ENCODE data around the gene FANCC. TPM values are rescaled to one million over a fixed set of nuclear protein-coding genes. Genes with fewer than 3 reads are reported as not detected.

The FANCC gene
- total and polyA plus RNA-seq, 2 of the 8 experiments (the other 6 are each of a cell fraction or from before 2014, with no cell fraction given): 7.8 to 15.2 TPM

DNA sequence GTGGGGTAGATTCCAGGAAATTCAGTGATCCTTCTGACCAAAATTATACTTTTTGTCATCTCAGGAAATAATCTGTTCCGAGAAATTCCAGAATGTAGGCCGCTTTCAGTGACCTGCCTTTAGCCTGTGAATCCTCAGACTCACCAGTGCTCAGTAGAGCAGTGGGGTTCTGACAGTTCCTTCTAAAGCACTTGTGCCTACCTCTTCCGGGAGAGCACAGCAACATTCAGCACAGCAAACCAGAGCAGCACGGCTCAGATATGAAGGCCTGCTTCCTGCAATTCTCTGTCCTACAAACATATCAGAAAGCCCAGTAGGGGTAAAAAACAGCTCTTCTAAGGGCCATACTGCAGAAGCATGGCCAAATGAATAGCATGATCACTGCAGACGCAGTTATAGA is 15.0 kb downstream of the FANCC start:
- no peak overlapping the region for H2AK5ac ChIP-seq (ENCODE audit: low read depth, low read length)
- no peak overlapping the region for H3K4me2 ChIP-seq (ENCODE audit: insufficient read depth in 1 of 2, low read depth in 2 of 2, low read length in 2 of 2)
- H3K23ac ChIP-seq (ENCODE audit: insufficient read length): no peak overlapping the region
- H3K9me3 ChIP-seq (ENCODE audit: insufficient read depth in 2 of 2, low read depth in 1 of 2, low read length in 1 of 2): no peaks in the 10 kb centered on the region
- H2BK5ac ChIP-seq (ENCODE audit: low read depth, low read length): no peak overlapping the region
- no peak overlapping the region for H2AFZ ChIP-seq (ENCODE audit: low read length)
- no peaks in the 10 kb centered on the region for H4K20me1 ChIP-seq (replicated peaks in 1 of 2; ENCODE audit: control insufficient read depth in 1 of 2, insufficient read depth in 2 of 2, low read length in 2 of 2)
- H3K79me2 ChIP-seq (ENCODE audit: control insufficient read depth in 1 of 2, insufficient read depth in 2 of 2, low read length in 2 of 2): peaks cover 0 to 7% of the 10 kb centered on the region in 2 experiments; a peak in 2 of 4 replicates
- FAIRE-seq: no peak
- H3K27ac ChIP-seq (ENCODE audit: low read depth, low read length): no peak overlapping the region
- H3K9ac ChIP-seq (replicated peaks in 1 of 4; ENCODE audit: extremely low read depth in 1 of 4, low read depth in 3 of 4, low read length in 3 of 4): no peak overlapping the region
- H4K8ac ChIP-seq (ENCODE audit: extremely low read depth, insufficient read depth, low read length): no peak overlapping the region
- no peak overlapping the region for H2BK120ac ChIP-seq (replicated peaks; ENCODE audit: low read depth, low read length)
- H3K79me1 ChIP-seq (ENCODE audit: low read depth, low read length): no peaks in the 10 kb centered on the region; the same call in 1 of the 2 replicates
- no peak overlapping the region for H4K91ac ChIP-seq (replicated peaks; ENCODE audit: insufficient read length, low read length)
- no peak overlapping the region for H3K18ac ChIP-seq (ENCODE audit: extremely low read depth, low read length)
- H4K5ac ChIP-seq (ENCODE audit: insufficient read length, low read depth, low read length): no peak overlapping the region
- H2BK12ac ChIP-seq (ENCODE audit: low read depth, low read length): no peak overlapping the region
- H3K36me3 ChIP-seq (ENCODE audit: control insufficient read depth in 2 of 4, insufficient read depth in 4 of 4, low read length in 3 of 4): no peaks in the 10 kb centered on the region
- H3K4me3 ChIP-seq (ENCODE audit: extremely low read depth in 1 of 4, insufficient read depth in 2 of 4, low read depth in 3 of 4, low read length in 4 of 4): no peak overlapping the region
- 93% methylated on average over 5 of the region's 5 CpGs; no CpG with 5 or more reads in 1 of the 2 experiments for WGBS, 2 experiments (ENCODE audit: extremely low coverage in 1 of 2, insufficient coverage in 1 of 2, insufficient read length in 1 of 2, insufficient replicate concordance in 2 of 2, low coverage in 1 of 2, low lambda C conversion rate in 2 of 2, missing lambda C conversion rate in 1 of 2)
- H3K23me2 ChIP-seq (ENCODE audit: low read depth, low read length): no peaks in the 10 kb centered on the region
- no peak overlapping the region for H3K14ac ChIP-seq (ENCODE audit: insufficient read length)
- H3K4ac ChIP-seq (replicated peaks; ENCODE audit: insufficient read length, low read depth, low read length): no peak overlapping the region
- H3K27me3 ChIP-seq (replicated peaks in 1 of 4; ENCODE audit: control insufficient read depth in 3 of 4, extremely low read depth in 1 of 4, insufficient read depth in 3 of 4, low read length in 3 of 4): no peaks in the 10 kb centered on the region
- ChIA-PET POLR2A (ENCODE audit: partially characterized antibody) (interaction anchor here (1.5 kb wide), 1 partner anchor 14 kb away, joined by 5 read pairs; no protein-coding TSS in a partner anchor), CTCF (ENCODE audit: partially characterized antibody) (interaction anchor here (0.8 kb wide), 1 partner anchor 110 kb away, joined by 3 read pairs; no protein-coding TSS in a partner anchor)
- peaks cover 0 to 3% (median 3%) of the 10 kb centered on the region in 4 experiments; a peak in 3 of 7 replicates for H3K4me1 ChIP-seq (replicated peaks in 1 of 4; ENCODE audit: control insufficient read depth in 3 of 4, insufficient read depth in 4 of 4, low read length in 3 of 4)
- DNase-seq (ENCODE audit: low read depth in 1 of 2, low spot score in 2 of 2): no peak
- no peak overlapping the region for H2BK15ac ChIP-seq (ENCODE audit: low read length)
- no peak overlapping the region for H2BK20ac ChIP-seq (ENCODE audit: low read length)
- no peak overlapping the region for H3K56ac ChIP-seq (replicated peaks; ENCODE audit: insufficient read length, low read depth, low read length)
- TF ChIP-seq GABPA (IDR thresholded peaks at IDR 0.05; ENCODE audit: borderline replicate concordance, insufficient read depth, low read length) (no peak), ZNF274 (IDR thresholded peaks at IDR 0.05; ENCODE audit: borderline replicate concordance, extremely low read depth, low read length) (no peak), SIX5 (IDR thresholded peaks at IDR 0.05; ENCODE audit: low read depth, low read length) (no peak), SIN3A (conservative IDR thresholded peaks at IDR 0.05 in 1 of 2, IDR thresholded peaks at IDR 0.05 in 1 of 2; ENCODE audit: low read depth in 1 of 2, low read length in 2 of 2) (no peak), RBBP5 (IDR thresholded peaks at IDR 0.05; ENCODE audit: borderline replicate concordance, low read depth, low read length) (no peak), BCL11A (IDR thresholded peaks at IDR 0.05; ENCODE audit: low read depth in 2 of 2, low read length in 2 of 2) (no peak), BRCA1 (IDR thresholded peaks at IDR 0.05; ENCODE audit: low read depth, low read length) (no peak), HDAC2 (IDR thresholded peaks at IDR 0.05; ENCODE audit: borderline replicate concordance in 1 of 2, low read depth in 2 of 2, low read length in 2 of 2) (no peak)
- TF ChIP-seq, protein P1, sequence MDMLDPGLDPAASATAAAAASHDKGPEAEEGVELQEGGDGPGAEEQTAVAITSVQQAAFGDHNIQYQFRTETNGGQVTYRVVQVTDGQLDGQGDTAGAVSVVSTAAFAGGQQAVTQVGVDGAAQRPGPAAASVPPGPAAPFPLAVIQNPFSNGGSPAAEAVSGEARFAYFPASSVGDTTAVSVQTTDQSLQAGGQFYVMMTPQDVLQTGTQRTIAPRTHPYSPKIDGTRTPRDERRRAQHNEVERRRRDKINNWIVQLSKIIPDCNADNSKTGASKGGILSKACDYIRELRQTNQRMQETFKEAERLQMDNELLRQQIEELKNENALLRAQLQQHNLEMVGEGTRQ (IDR thresholded peaks at IDR 0.05; ENCODE audit: low read length): no peak
